H1 (cell line): ENCODE measurements around the gene SRSF3. TPM values are rescaled to one million over a fixed set of nuclear protein-coding genes. Genes with fewer than 3 reads are reported as not detected.

ENCODE experiments used
- ASH2L ChIP-seq: fragments of 200-600, 300-600 bp; sonication (generic); IDR thresholded peaks from one replicate; pipeline ENCODE4 v1.7.1; 2017; ENCODE audit warnings: low read length
- ATF3 ChIP-seq: IDR thresholded peaks from 2 replicates; pipeline ENCODE4 v1.6.1; 2011; ENCODE audit warnings: low read depth, mild to moderate bottlenecking, low read length; ENCODE audit not compliant: insufficient read depth
- NRF1 ChIP-seq: IDR thresholded peaks from 2 replicates; pipeline ENCODE4 v1.6.1; 2011; ENCODE audit warnings: mild to moderate bottlenecking, low read depth, low read length, improper control_type of control experiment
- RAD21 ChIP-seq, 2 experiments: IDR thresholded peaks in 1 of 2; conservative IDR thresholded peaks in 1 of 2; 2 replicates each; pipeline ENCODE4 v1.6.1; 2011; ENCODE audit warnings: low read depth in 2 of 2, low read length in 2 of 2, improper control_type of control experiment in 1 of 2, inconsistent platforms in 1 of 2, mild to moderate bottlenecking in 1 of 2, moderate library complexity in 1 of 2
- SIRT6 ChIP-seq: IDR thresholded peaks from one replicate; pipeline ENCODE4 v1.7.1; 2012; ENCODE audit warnings: low read length, inconsistent platforms
- SRF ChIP-seq: IDR thresholded peaks from 2 replicates; pipeline ENCODE4 v1.6.1; 2011; ENCODE audit warnings: mild to moderate bottlenecking, low read depth, low read length, moderate library complexity
- TCF12 ChIP-seq: IDR thresholded peaks from 2 replicates; pipeline ENCODE4 v1.6.1; 2011; ENCODE audit warnings: low read depth, mild to moderate bottlenecking, low read length
- TEAD4 ChIP-seq: IDR thresholded peaks from 2 replicates; pipeline ENCODE4 v1.6.1; 2012; ENCODE audit warnings: low read depth, low read length, inconsistent platforms, mixed read lengths
- polyA plus RNA-seq, 7 experiments: library from polyadenylated mRNA; depleted of rRNA in 3 of 7; stranded (reverse) in 5 of 7; unstranded in 2 of 7; fragments of >200 nt in 5 of 7; fragments of 200-250 nt in 2 of 7; gene quantifications; 1 replicate in 5 of 7; 2 replicates in 1 of 7; 4 replicates in 1 of 7; pipeline versions ENCODE4 v1.2.1 to v1.2.3, GENCODE V29; 2011 to 2013; ENCODE audit warnings: missing spikeins in 2 of 7, mixed read lengths in 2 of 7
- total RNA-seq: library from RNA; stranded (reverse); fragmentation: NEBNext Ultra II Directional; extraction: Animal tissue kit (Norgen Biotek cat#: 25700); gene quantifications from 2 replicates; pipeline ENCODE4 v1.2.1, GENCODE V29; 2021

SRSF3 gene
- total and polyA plus RNA-seq, 2 of the 8 experiments (the other 6 are each of a cell fraction or from before 2014, with no cell fraction given) = 471 to 689 TPM

- TF ChIP-seq RAD21 (IDR thresholded peaks at IDR 0.05 in 1 of 2, conservative IDR thresholded peaks at IDR 0.05 in 1 of 2; ENCODE audit: low read depth in 2 of 2, low read length in 2 of 2) = no peak
- TF ChIP-seq SRF = no peak
- no peak for TF ChIP-seq TEAD4
- no peak for TF ChIP-seq ATF3
- TF ChIP-seq NRF1 = no peak
- no peak for TF ChIP-seq TCF12
- no peak for TF ChIP-seq ASH2L
- TF ChIP-seq SIRT6 = no peak
Observed at GRCh38 chr6:36550473-36551000, 43.6 kb upstream of the SRSF3 start (continued).
